Sigmoid colon (tissue), 7 donors: Measurements from ENCODE around the gene SDHAF1. TPM values are rescaled to one million over a fixed set of nuclear protein-coding genes. Genes with fewer than 3 reads are reported as not detected.

ENCODE experiments used
- DNase-seq: peaks from one replicate; pipeline ENCODE4 v3.0.0-alpha.2; 2019
- H3K27ac ChIP-seq, 4 donors: fragments of 200-600 bp; sonication (generic); one replicate each; pipeline ENCODE4 v1.5.1; 2016 to 2019; ENCODE audit warnings: mild to moderate bottlenecking in 1 of 4
- H3K27me3 ChIP-seq, 3 donors: fragments of 200-600 bp; sonication (generic); one replicate each; pipeline ENCODE4 v1.5.1; 2019; ENCODE audit warnings: mild to moderate bottlenecking in 1 of 3
- H3K36me3 ChIP-seq, 4 donors: fragments of 200-600 bp; sonication (generic); one replicate each; pipeline ENCODE4 v1.5.1; 2016 to 2019
- H3K4me1 ChIP-seq, 4 donors: fragments of 200-600 bp; sonication (generic); one replicate each; pipeline ENCODE4 v1.5.1; 2017 to 2019
- H3K4me3 ChIP-seq, 4 donors: fragments of 200-600 bp; sonication (generic); one replicate each; pipeline ENCODE4 v1.5.1; 2017 to 2019; ENCODE audit warnings: mild to moderate bottlenecking in 2 of 4, moderate library complexity in 1 of 4
- H3K9me3 ChIP-seq, 4 donors: fragments of 200-600 bp in 3 of 4; sonication (generic) in 3 of 4; one replicate each; pipeline versions ENCODE4 v1.5.1 to v1.6.1; 2013 to 2019
- CTCF ChIP-seq, 4 experiments: fragments of 450-650 bp in 3 of 4; fragments of 200-600 bp in 1 of 4; IDR thresholded peaks; one replicate each; pipeline ENCODE4 v1.5.1; 2016 to 2019; ENCODE audit warnings: antibody characterized with exemption in 4 of 4, mild to moderate bottlenecking in 3 of 4, moderate library complexity in 2 of 4
- EP300 ChIP-seq, 4 donors: sonication (generic); formaldehyde crosslinking; IDR thresholded peaks; one replicate each; pipeline ENCODE4 v1.6.1; 2017; ENCODE audit warnings: antibody characterized with exemption in 4 of 4
- POLR2A ChIP-seq, 2 donors: fragments of 450-650 bp; IDR thresholded peaks; one replicate each; pipeline ENCODE4 v1.6.1; 2016; ENCODE audit warnings: antibody characterized with exemption in 2 of 2, mild to moderate bottlenecking in 2 of 2, moderate library complexity in 2 of 2
- POLR2AphosphoS5 ChIP-seq, 4 donors: sonication (generic); formaldehyde crosslinking; IDR thresholded peaks; one replicate each; pipeline ENCODE4 v1.6.1; 2017; ENCODE audit warnings: antibody characterized with exemption in 4 of 4
- WGBS, 2 donors: extraction: QIAGEN DNeasy Blood & Tissue Kit; methylation state at CpG; one replicate each; pipeline ENCODE4 v1.1.7; 2013; 5-methylcytosine and 5-hydroxymethylcytosine counted together
- intact Hi-C: fragments of 100-400 bp; cut with DNase I; formaldehyde crosslinking; loops from one replicate; pipeline ENCODE4 v1.15.1; 2023
- polyA plus RNA-seq, 3 donors: library from polyadenylated mRNA; stranded (reverse); fragments of 200-250 nt; gene quantifications; one replicate each; pipeline ENCODE4 v1.2.3, GENCODE V29; 2013
- total RNA-seq, 4 donors: library from RNA; depleted of rRNA; stranded (reverse); fragments of >200 nt; gene quantifications; one replicate each; pipeline ENCODE4 v1.1.0, GENCODE V29; 2016
- donor health status: healthy with polysubstance abuse.
- donor health status: Bipolar disorder and iron deficiency.
- donor health status: healthy.

SDHAF1 gene
- total and polyA plus RNA-seq, 7 donors: 19.2 to 135 (median 56.2) TPM

GRCh38 chr19:35990771-35991730 lies 3.9 kb upstream of the SDHAF1 start:
- H3K4me3 ChIP-seq: no peak overlapping the region
- intact Hi-C loops: no loop called here
- no peak for DNase-seq
- no peaks in the 10 kb centered on the region for H3K9me3 ChIP-seq
- TF ChIP-seq POLR2AphosphoS5 (IDR thresholded peaks at IDR 0.05) (no peak), EP300 (IDR thresholded peaks at IDR 0.05) (no peak), POLR2A (IDR thresholded peaks at IDR 0.05) (no peak), CTCF (IDR thresholded peaks at IDR 0.05) (no peak)
- no peaks in the 10 kb centered on the region for H3K36me3 ChIP-seq
- peaks cover 10 to 37% (median 17%) of the 10 kb centered on the region in 3 donors for H3K27me3 ChIP-seq
- 75 to 84% methylated on average over 10 of the region's 10 CpGs for WGBS, 2 donors
- H3K4me1 ChIP-seq: peaks cover 0 to 29% (median 22%) of the 10 kb centered on the region in 4 donors
- no peak overlapping the region for H3K27ac ChIP-seq

- 84 to 88% methylated on average over 7 of the region's 7 CpGs for WGBS, 2 donors
- Histone ChIP-seq H3K4me3 (no peak overlapping the region), H3K36me3 (no peaks in the 10 kb centered on the region), H3K27me3 (peaks cover 4 to 28% (median 10%) of the 10 kb centered on the region in 3 donors), H3K9me3 (no peaks in the 10 kb centered on the region), H3K4me1 (peaks cover 0 to 34% (median 28%) of the 10 kb centered on the region in 4 donors), H3K27ac (no peak overlapping the region)
- no peak for TF ChIP-seq EP300 (IDR thresholded peaks at IDR 0.05)
- no peak for TF ChIP-seq POLR2AphosphoS5 (IDR thresholded peaks at IDR 0.05)
- no peak for TF ChIP-seq POLR2A (IDR thresholded peaks at IDR 0.05)
- intact Hi-C loops: no loop called here
- no peak for DNase-seq
Observed at GRCh38 chr19:35991731-35992450, 3.1 kb upstream of the SDHAF1 start.

GRCh38 chr19:35992907-35993765 lies 1.9 kb upstream of the SDHAF1 start:
- intact Hi-C loops: no loop called here
- Histone ChIP-seq H3K36me3 (peaks cover 0 to 8% (median 0%) of the 10 kb centered on the region in 4 donors), H3K4me1 (peaks cover 0 to 30% (median 27%) of the 10 kb centered on the region in 4 donors), H3K9me3 (no peaks in the 10 kb centered on the region), H3K4me3 (no peak overlapping the region), H3K27me3 (peaks cover 0 to 16% (median 0%) of the 10 kb centered on the region in 3 donors), H3K27ac (no peak overlapping the region)
- no peak for DNase-seq
- TF ChIP-seq POLR2A (IDR thresholded peaks at IDR 0.05) (no peak), CTCF (IDR thresholded peaks at IDR 0.05) (no peak), EP300 (IDR thresholded peaks at IDR 0.05) (no peak), POLR2AphosphoS5 (IDR thresholded peaks at IDR 0.05) (no peak)
- 86 to 92% methylated on average over 8 of the region's 8 CpGs for WGBS, 2 donors

GRCh38 chr19:35993923-35994598 lies 927 bp upstream of the SDHAF1 start:
- peak overlapping the region; percentile 71 to 98 (median 89) for H3K4me3 ChIP-seq
- no peaks in the 10 kb centered on the region for H3K9me3 ChIP-seq
- peaks cover 0 to 7% (median 0%) of the 10 kb centered on the region in 3 donors for H3K27me3 ChIP-seq
- intact Hi-C loops: loop anchor here (2.0 kb wide), 2 partner anchors 21 to 121 kb away; partner anchors contain the start of genes ALKBH6, POLR2I and TBCB
- 45 to 46% methylated on average over 49 of the region's 49 CpGs for WGBS, 2 donors
- TF ChIP-seq POLR2AphosphoS5 (IDR thresholded peaks at IDR 0.05) (no peak), POLR2A (IDR thresholded peaks at IDR 0.05) (no peak), EP300 (IDR thresholded peaks at IDR 0.05) (no peak), CTCF (IDR thresholded peaks at IDR 0.05) (peak in 2 of 4 experiments; percentile 12 to 13)
- H3K4me1 ChIP-seq: peaks cover 0 to 36% (median 32%) of the 10 kb centered on the region in 4 donors
- H3K36me3 ChIP-seq: peaks cover 0 to 12% (median 0%) of the 10 kb centered on the region in 4 donors
- peak overlapping the region; percentile 88 to 94 (median 91) for H3K27ac ChIP-seq
- DNase-seq: peak; percentile 74
